Spinal cord (tissue), 10 donors: ENCODE results near the gene SLC6A19. TPM values are rescaled to one million over a fixed set of nuclear protein-coding genes. Genes with fewer than 3 reads are reported as not detected.

ENCODE experiments used
- DNase-seq, 6 donors: peaks; one replicate each; pipeline versions ENCODE4 v3.0.0 to v3.0.0-alpha.2; 2013 to 2015; ENCODE audit warnings: low spot score in 6 of 6, low read depth in 4 of 6
- H3K27ac ChIP-seq: one replicate; pipeline ENCODE4 v1.5.1; 2013; ENCODE audit warnings: low read depth, low read length, control low read depth
- H3K27me3 ChIP-seq: one replicate; pipeline ENCODE4 v1.6.1; 2013; ENCODE audit warnings: low read length; ENCODE audit not compliant: control insufficient read depth, insufficient read depth
- H3K36me3 ChIP-seq: one replicate; pipeline ENCODE4 v1.6.1; 2013; ENCODE audit warnings: low read length; ENCODE audit not compliant: control insufficient read depth, insufficient read depth
- H3K4me1 ChIP-seq: one replicate; pipeline ENCODE4 v1.6.1; 2013; ENCODE audit warnings: low read length; ENCODE audit not compliant: control insufficient read depth, insufficient read depth
- H3K4me3 ChIP-seq: one replicate; pipeline ENCODE4 v1.5.1; 2013; ENCODE audit warnings: low read depth, low read length, control low read depth
- H3K9me3 ChIP-seq: one replicate; pipeline ENCODE4 v1.6.1; 2013; ENCODE audit warnings: low read length; ENCODE audit not compliant: control insufficient read depth, insufficient read depth
- WGBS: methylation state at CpG from one replicate; pipeline ENCODE4 v1.1.5; 2013; ENCODE audit warnings: missing lambda C conversion rate; ENCODE audit not compliant: insufficient coverage; 5-methylcytosine and 5-hydroxymethylcytosine counted together
- polyA plus RNA-seq, 2 donors: library from polyadenylated mRNA; unstranded; fragments of 120-200 nt; gene quantifications; one replicate each; pipeline ENCODE4 v1.2.1, GENCODE V29; 2013; ENCODE audit not compliant: insufficient read length in 2 of 2
- total RNA-seq, 2 donors: library from RNA; depleted of rRNA in 1 of 2; stranded (reverse); fragments of 120-200 nt in 1 of 2; fragments of >200 nt in 1 of 2; gene quantifications; one replicate each; pipeline versions ENCODE4 v1.2.3 to v1.2.4, GENCODE V29; 2013 to 2014
- donor health status: healthy.

Gene SLC6A19
- total and polyA plus RNA-seq, 4 donors, result 0.06 to 0.39 (median 0.16) TPM

GRCh38 chr5:1255081-1255561 is 53.7 kb downstream of the SLC6A19 start:
- no peak overlapping the region for H3K27ac ChIP-seq
- H3K27me3 ChIP-seq, result no peaks in the 10 kb centered on the region
- H3K4me3 ChIP-seq, result no peak overlapping the region
- H3K36me3 ChIP-seq, result no peaks in the 10 kb centered on the region
- no peaks in the 10 kb centered on the region for H3K9me3 ChIP-seq
- no peak for DNase-seq
- H3K4me1 ChIP-seq, result no peaks in the 10 kb centered on the region
- 84% methylated on average over 16 of the region's 16 CpGs for WGBS

DNA sequence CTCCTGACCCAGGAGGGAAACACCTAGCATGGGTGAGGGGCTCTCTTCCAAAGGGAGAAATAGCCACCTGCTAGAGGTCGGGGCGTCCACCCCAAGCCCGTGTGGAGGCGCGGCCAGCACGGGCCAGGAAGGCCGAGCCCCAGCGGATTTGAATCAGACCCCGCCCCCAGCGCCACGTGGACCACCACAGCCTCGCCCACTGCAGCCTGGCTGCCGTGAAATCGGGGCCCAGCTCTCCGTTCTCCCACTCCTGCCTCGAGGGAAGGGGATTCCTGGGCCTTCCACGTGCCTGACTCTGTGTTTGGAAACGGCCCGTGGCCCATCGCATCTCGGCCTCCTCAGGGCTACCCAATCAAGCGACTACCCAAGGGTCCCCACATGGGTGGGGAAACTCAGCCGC is 55.4 kb downstream of the SLC6A19 start:
- no peaks in the 10 kb centered on the region for H3K27me3 ChIP-seq
- WGBS, result 87% methylated on average over 23 of the region's 23 CpGs
- DNase-seq, result no peak
- no peaks in the 10 kb centered on the region for H3K9me3 ChIP-seq
- no peak overlapping the region for H3K27ac ChIP-seq
- H3K4me1 ChIP-seq, result no peaks in the 10 kb centered on the region
- H3K36me3 ChIP-seq, result no peaks in the 10 kb centered on the region
- H3K4me3 ChIP-seq, result no peak overlapping the region

DNA sequence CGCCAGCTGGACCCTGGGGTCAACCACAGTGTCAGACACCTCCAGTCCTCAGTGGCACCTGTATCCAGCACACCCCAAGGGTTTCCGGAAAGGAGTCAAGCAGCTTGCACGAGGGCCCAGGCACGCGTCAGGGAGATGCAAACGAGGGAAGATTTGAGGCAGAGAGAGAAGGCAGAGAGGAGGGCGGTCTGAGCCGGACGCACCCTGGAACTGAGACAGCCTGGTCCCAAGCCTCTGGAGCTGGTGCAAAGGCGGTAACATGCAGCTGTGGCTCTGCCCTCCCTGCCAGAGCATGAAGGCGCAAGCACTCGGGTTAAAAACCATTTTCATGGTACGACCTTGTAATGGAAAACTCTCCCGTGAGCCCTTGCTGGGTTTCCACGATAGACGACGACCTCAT is 56.0 kb downstream of the SLC6A19 start:
- 86% methylated on average over 17 of the region's 17 CpGs for WGBS
- H3K27ac ChIP-seq, result no peak overlapping the region
- no peak for DNase-seq
- peaks cover 2% of the 10 kb centered on the region for H3K9me3 ChIP-seq
- H3K4me3 ChIP-seq, result no peak overlapping the region
- H3K27me3 ChIP-seq, result no peaks in the 10 kb centered on the region
- no peaks in the 10 kb centered on the region for H3K36me3 ChIP-seq
- no peaks in the 10 kb centered on the region for H3K4me1 ChIP-seq

DNA sequence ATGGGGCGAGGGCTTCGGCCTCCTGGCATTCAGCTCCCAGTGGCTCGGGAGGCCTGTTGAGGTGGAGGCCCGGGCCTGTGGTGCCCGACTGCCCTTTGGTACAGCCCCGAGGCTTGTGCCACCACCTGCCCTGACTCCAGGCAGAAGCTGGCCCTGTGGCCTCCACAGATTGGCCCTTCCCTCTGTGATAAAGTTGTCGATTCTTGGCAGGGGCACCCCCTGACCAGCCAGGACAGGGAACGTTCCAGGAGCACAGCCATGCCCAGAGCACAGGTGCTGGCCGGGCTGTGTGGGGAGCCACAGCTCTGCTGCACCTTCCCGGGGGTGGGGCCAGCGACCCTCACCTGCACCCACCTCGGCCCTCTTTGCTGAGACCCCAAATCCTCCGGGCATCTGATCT is 56.4 kb downstream of the SLC6A19 start:
- H3K27ac ChIP-seq, result no peak overlapping the region
- no peaks in the 10 kb centered on the region for H3K4me1 ChIP-seq
- H3K27me3 ChIP-seq, result no peaks in the 10 kb centered on the region
- 90% methylated on average over 13 of the region's 13 CpGs for WGBS
- H3K9me3 ChIP-seq, result peaks cover 3% of the 10 kb centered on the region
- no peaks in the 10 kb centered on the region for H3K36me3 ChIP-seq
- no peak for DNase-seq
- no peak overlapping the region for H3K4me3 ChIP-seq

- WGBS, result 96% methylated on average over 23 of the region's 23 CpGs
Observed at GRCh38 chr5:1259806-1260480, 58.5 kb downstream of the SLC6A19 start.

DNA sequence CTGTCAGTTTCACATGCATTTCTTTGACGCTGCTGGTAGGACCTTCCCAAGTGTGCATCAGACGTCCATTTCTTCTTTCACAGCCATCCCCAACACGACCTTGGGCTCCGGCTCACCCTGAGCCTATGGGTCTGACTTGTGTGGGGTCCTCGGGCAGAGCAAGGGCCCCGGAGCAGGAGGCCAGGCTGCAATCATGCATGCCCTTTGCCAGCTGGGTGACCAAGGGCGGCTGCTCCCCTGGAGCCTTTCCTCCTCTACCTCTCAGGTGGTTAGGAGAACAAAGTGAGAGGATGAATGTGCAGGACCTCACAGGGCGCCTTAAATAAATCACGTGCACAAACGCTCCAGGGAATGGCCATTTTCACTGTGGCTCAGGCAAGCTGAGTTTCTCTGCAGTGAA is 60.2 kb downstream of the SLC6A19 start:
- WGBS, result 91% methylated on average over 9 of the region's 10 CpGs
- Histone ChIP-seq H3K27ac (no peak overlapping the region), H3K4me1 (no peaks in the 10 kb centered on the region), H3K9me3 (peaks cover 3% of the 10 kb centered on the region), H3K4me3 (no peak overlapping the region), H3K36me3 (no peaks in the 10 kb centered on the region), H3K27me3 (no peaks in the 10 kb centered on the region)
- no peak for DNase-seq

More at GRCh38 chr5:1259806-1260480, 58.5 kb downstream of the SLC6A19 start:
- H3K9me3 ChIP-seq, result peaks cover 3% of the 10 kb centered on the region
- H3K4me1 ChIP-seq, result no peaks in the 10 kb centered on the region
- no peaks in the 10 kb centered on the region for H3K27me3 ChIP-seq
- no peak overlapping the region for H3K27ac ChIP-seq
- H3K4me3 ChIP-seq, result no peak overlapping the region
- H3K36me3 ChIP-seq, result no peaks in the 10 kb centered on the region
- DNase-seq, result no peak

GRCh38 chr5:1262381-1262780 is 61.0 kb downstream of the SLC6A19 start:
- Histone ChIP-seq H3K4me3 (no peak overlapping the region), H3K27me3 (no peaks in the 10 kb centered on the region), H3K4me1 (no peaks in the 10 kb centered on the region), H3K27ac (no peak overlapping the region), H3K9me3 (peaks cover 3% of the 10 kb centered on the region), H3K36me3 (no peaks in the 10 kb centered on the region)
- no peak for DNase-seq
- WGBS, result 100% methylated on average over 1 of the region's 1 CpG

GRCh38 chr5:1264211-1264610 is 62.8 kb downstream of the SLC6A19 start:
- Histone ChIP-seq H3K4me3 (no peak overlapping the region), H3K4me1 (no peaks in the 10 kb centered on the region), H3K9me3 (peaks cover 3% of the 10 kb centered on the region), H3K36me3 (no peaks in the 10 kb centered on the region), H3K27me3 (no peaks in the 10 kb centered on the region), H3K27ac (no peak overlapping the region)
- no peak for DNase-seq
- 96% methylated on average over 18 of the region's 18 CpGs for WGBS

DNA sequence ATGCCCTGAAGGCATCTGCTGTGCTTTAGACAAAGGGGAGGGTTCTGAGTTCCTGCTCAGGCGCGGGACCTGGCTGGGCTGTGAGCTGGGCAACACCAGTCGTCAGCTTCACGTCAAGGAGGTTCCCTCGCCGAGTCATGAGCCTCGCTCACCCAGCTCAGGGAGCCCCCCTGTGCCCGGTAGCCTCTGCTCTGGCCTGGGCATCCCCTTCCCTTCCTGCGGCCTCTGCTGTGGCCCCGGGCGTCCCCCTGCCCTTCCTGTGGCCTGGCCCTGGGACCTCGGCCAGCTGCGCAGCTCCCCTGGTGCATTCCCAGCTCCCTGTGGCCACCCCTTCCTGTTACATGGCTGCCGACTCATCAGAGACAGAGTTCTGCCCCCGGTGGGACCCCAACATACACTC is 63.6 kb downstream of the SLC6A19 start:
- DNase-seq, result no peak
- 91% methylated on average over 15 of the region's 15 CpGs for WGBS
- no peak overlapping the region for H3K27ac ChIP-seq

More for the DNA sequence above, 63.6 kb downstream of the SLC6A19 start:
- Histone ChIP-seq H3K36me3 (no peaks in the 10 kb centered on the region), H3K9me3 (peaks cover 3% of the 10 kb centered on the region), H3K4me3 (no peak overlapping the region), H3K27me3 (no peaks in the 10 kb centered on the region), H3K4me1 (no peaks in the 10 kb centered on the region)
